Measurements from ENCODE around the gene LRP8. TPM values are rescaled to one million over a fixed set of nuclear protein-coding genes. Genes with fewer than 3 reads are reported as not detected.

The LRP8 gene
- total and polyA plus RNA-seq, 4 donors: 2.6 to 20.0 (median 9.6) TPM

GRCh38 chr1:53330819-53331218 lies 2.9 kb upstream of the LRP8 start:
- DNase-seq: no peak
- H3K9ac ChIP-seq (ENCODE audit: insufficient read depth in 1 of 2, low read length in 2 of 2): no peak overlapping the region
- no peak for TF ChIP-seq CTCF (IDR thresholded peaks at IDR 0.05; ENCODE audit: control extremely low read depth, extremely low read depth)
- H3K27me3 ChIP-seq (ENCODE audit: control insufficient read depth in 3 of 3, insufficient read depth in 3 of 3, low read length in 2 of 3): no peaks in the 10 kb centered on the region
- WGBS, 2 donors: 26 to 57% methylated on average over 5 of the region's 5 CpGs
- no peaks in the 10 kb centered on the region for H3K9me3 ChIP-seq (ENCODE audit: control insufficient read depth in 4 of 4, insufficient read depth in 3 of 4, low read length in 3 of 4)
- no peaks in the 10 kb centered on the region for H3K36me3 ChIP-seq (ENCODE audit: control insufficient read depth in 4 of 4, insufficient read depth in 4 of 4, low read length in 4 of 4)
- ATAC-seq (ENCODE audit: insufficient read depth, low FRiP score): no peak
- H3K4me3 ChIP-seq: no peak overlapping the region
- peaks cover 0 to 13% (median 9%) of the 10 kb centered on the region in 5 donors for H3K4me1 ChIP-seq (ENCODE audit: control insufficient read depth in 5 of 5, insufficient read depth in 5 of 5, low read length in 5 of 5)
- H3K27ac ChIP-seq (ENCODE audit: low read depth in 1 of 2, low read length in 1 of 2): no peak overlapping the region

GRCh38 chr1:53328541-53329499 lies 950 bp upstream of the LRP8 start:
- 76 to 77% methylated on average over 24 to 35 of the region's 35 CpGs for WGBS, 2 donors
- DNase-seq (no peak), ATAC-seq (ENCODE audit: insufficient read depth, low FRiP score) (no peak)
- Histone ChIP-seq H3K9me3 (ENCODE audit: control insufficient read depth in 4 of 4, insufficient read depth in 3 of 4, low read length in 3 of 4) (no peaks in the 10 kb centered on the region), H3K4me3 (no peak overlapping the region), H3K9ac (ENCODE audit: insufficient read depth in 1 of 2, low read length in 2 of 2) (no peak overlapping the region), H3K36me3 (ENCODE audit: control insufficient read depth in 4 of 4, insufficient read depth in 4 of 4, low read length in 4 of 4) (no peaks in the 10 kb centered on the region), H3K4me1 (ENCODE audit: control insufficient read depth in 5 of 5, insufficient read depth in 5 of 5, low read length in 5 of 5) (peaks cover 0 to 17% (median 14%) of the 10 kb centered on the region in 5 donors), H3K27ac (ENCODE audit: low read depth in 1 of 2, low read length in 1 of 2) (no peak overlapping the region), H3K27me3 (ENCODE audit: control insufficient read depth in 3 of 3, insufficient read depth in 3 of 3, low read length in 2 of 3) (no peaks in the 10 kb centered on the region)
- TF ChIP-seq CTCF (IDR thresholded peaks at IDR 0.05; ENCODE audit: control extremely low read depth, extremely low read depth): no peak

- TF ChIP-seq CTCF (IDR thresholded peaks at IDR 0.05; ENCODE audit: control extremely low read depth, extremely low read depth): no peak
- DNase-seq (peak; percentile 47 to 55 (median 48)), ATAC-seq (ENCODE audit: insufficient read depth, low FRiP score) (no peak)
- no peaks in the 10 kb centered on the region for H3K27me3 ChIP-seq (ENCODE audit: control insufficient read depth in 3 of 3, insufficient read depth in 3 of 3, low read length in 2 of 3)
- peaks cover 0 to 17% (median 14%) of the 10 kb centered on the region in 5 donors for H3K4me1 ChIP-seq (ENCODE audit: control insufficient read depth in 5 of 5, insufficient read depth in 5 of 5, low read length in 5 of 5)
- no peaks in the 10 kb centered on the region for H3K36me3 ChIP-seq (ENCODE audit: control insufficient read depth in 4 of 4, insufficient read depth in 4 of 4, low read length in 4 of 4)
- H3K4me3 ChIP-seq: peak overlapping the region; percentile 51
- H3K9ac ChIP-seq (ENCODE audit: insufficient read depth in 1 of 2, low read length in 2 of 2): no peak overlapping the region
- 0% methylated on average over 59 to 68 of the region's 68 CpGs for WGBS, 2 donors
- peak overlapping the region in 1 of 2 donors; percentile 77 for H3K27ac ChIP-seq (ENCODE audit: low read depth in 1 of 2, low read length in 1 of 2)
- H3K9me3 ChIP-seq (ENCODE audit: control insufficient read depth in 4 of 4, insufficient read depth in 3 of 4, low read length in 3 of 4): no peaks in the 10 kb centered on the region
Observed at GRCh38 chr1:53327182-53327913, 522 bp downstream of the LRP8 start.
